HG02973 (cell line): ENCODE results near the gene SLC28A1.

Source experiments
- ATAC-seq: cut with Tn5 transposase; IDR thresholded peaks from one replicate; pipeline ENCODE4 v1.9.1; 2021; ENCODE audit warnings: moderate library complexity; ENCODE audit not compliant: unreplicated experiment

SLC28A1 gene

GRCh38 chr15:84885801-84886200, 1.3 kb downstream of the SLC28A1 start:
- no peak for ATAC-seq

- ATAC-seq, result no peak
Observed at GRCh38 chr15:84886211-84886983, 1.9 kb downstream of the SLC28A1 start.

GRCh38 chr15:84886984-84887299, 2.5 kb downstream of the SLC28A1 start:
- no peak for ATAC-seq

- ATAC-seq, result no peak
Observed at GRCh38 chr15:84887938-84888337, 3.5 kb downstream of the SLC28A1 start.

- no peak for ATAC-seq
Observed at GRCh38 chr15:84888639-84889038, 4.2 kb downstream of the SLC28A1 start.

- ATAC-seq, result no peak
Observed at GRCh38 chr15:84889313-84889990, 5.0 kb downstream of the SLC28A1 start.

- no peak for ATAC-seq
Observed at GRCh38 chr15:84889991-84890669, 5.7 kb downstream of the SLC28A1 start.

- no peak for ATAC-seq
Observed at GRCh38 chr15:84890670-84891162, 6.3 kb downstream of the SLC28A1 start.

- no peak for ATAC-seq
Observed at GRCh38 chr15:84891339-84891738, 6.9 kb downstream of the SLC28A1 start.

GRCh38 chr15:84892786-84893307, 8.4 kb downstream of the SLC28A1 start:
- no peak for ATAC-seq

GRCh38 chr15:84893607-84894006, 9.1 kb downstream of the SLC28A1 start:
- no peak for ATAC-seq

GRCh38 chr15:84894736-84895425, 10.4 kb downstream of the SLC28A1 start:
- ATAC-seq, result no peak

GRCh38 chr15:84898761-84899160, 14.3 kb downstream of the SLC28A1 start:
- no peak for ATAC-seq

GRCh38 chr15:84899750-84900149, 15.3 kb downstream of the SLC28A1 start:
- ATAC-seq, result no peak

GRCh38 chr15:84901540-84901939, 17.1 kb downstream of the SLC28A1 start:
- no peak for ATAC-seq

- ATAC-seq, result no peak
Observed at GRCh38 chr15:84903751-84904150, 19.3 kb downstream of the SLC28A1 start.

GRCh38 chr15:84904419-84904818, 20.0 kb downstream of the SLC28A1 start:
- ATAC-seq, result no peak

GRCh38 chr15:84905016-84905916, 20.8 kb downstream of the SLC28A1 start:
- ATAC-seq, result no peak

- no peak for ATAC-seq
Observed at GRCh38 chr15:84907731-84908130, 23.3 kb downstream of the SLC28A1 start.

GRCh38 chr15:84908564-84908963, 24.1 kb downstream of the SLC28A1 start:
- ATAC-seq, result no peak
